NT2/D1 (cell line): ENCODE results near the gene WNT3A.

Source experiments
- DNase-seq: peaks from one replicate; pipeline ENCODE4 v3.0.0-alpha.2; 2011; ENCODE audit warnings: low read depth, low spot score
- H3K27me3 ChIP-seq: 2 replicates; pipeline ENCODE4 v1.6.0; 2011; ENCODE audit warnings: mild to moderate bottlenecking; ENCODE audit not compliant: insufficient read length, insufficient read depth
- H3K36me3 ChIP-seq: 2 replicates; pipeline ENCODE4 v1.6.1; 2011; ENCODE audit warnings: mild to moderate bottlenecking, low read length, mixed read lengths; ENCODE audit not compliant: insufficient read depth, insufficient read length
- H3K4me1 ChIP-seq: 2 replicates; pipeline ENCODE4 v1.5.1; 2011; ENCODE audit not compliant: insufficient read depth, insufficient read length
- H3K4me3 ChIP-seq: 2 replicates; pipeline ENCODE4 v1.5.1; 2011; ENCODE audit warnings: low read depth; ENCODE audit not compliant: insufficient read length
- H3K9ac ChIP-seq: 2 replicates; pipeline ENCODE4 v1.6.0; 2011; ENCODE audit warnings: low read depth; ENCODE audit not compliant: insufficient read length
- H3K9me3 ChIP-seq: 2 replicates; pipeline ENCODE4 v1.5.1; 2011; ENCODE audit warnings: mild to moderate bottlenecking, low read length; ENCODE audit not compliant: insufficient read depth
- SUZ12 ChIP-seq: IDR thresholded peaks from 2 replicates; pipeline ENCODE4 v1.6.1; 2011; ENCODE audit not compliant: insufficient read length, insufficient read depth; ENCODE audit errors: extremely low read depth
- YY1 ChIP-seq: IDR thresholded peaks from 2 replicates; pipeline ENCODE4 v1.6.1; 2011; ENCODE audit not compliant: insufficient read length, insufficient read depth
- ZNF274 ChIP-seq: IDR thresholded peaks from 2 replicates; pipeline ENCODE4 v1.6.1; 2011; ENCODE audit warnings: mild to moderate bottlenecking, low read depth, low read length

WNT3A gene

GRCh38 chr1:228022571-228023293 lies 15.9 kb downstream of the WNT3A start:
- Histone ChIP-seq H3K4me3 (no peak overlapping the region), H3K9ac (no peak overlapping the region), H3K36me3 (no peaks in the 10 kb centered on the region), H3K27me3 (peaks cover 9% of the 10 kb centered on the region), H3K9me3 (no peaks in the 10 kb centered on the region), H3K4me1 (peaks cover 5% of the 10 kb centered on the region)
- no peak for TF ChIP-seq SUZ12
- TF ChIP-seq ZNF274, result no peak
- no peak for TF ChIP-seq YY1
- no peak for DNase-seq

GRCh38 chr1:228023294-228023639 lies 16.5 kb downstream of the WNT3A start:
- Histone ChIP-seq H3K9me3 (no peaks in the 10 kb centered on the region), H3K9ac (no peak overlapping the region), H3K4me3 (no peak overlapping the region), H3K4me1 (peaks cover 5% of the 10 kb centered on the region), H3K27me3 (peaks cover 9% of the 10 kb centered on the region), H3K36me3 (no peaks in the 10 kb centered on the region)
- TF ChIP-seq ZNF274, result no peak
- TF ChIP-seq SUZ12, result no peak
- TF ChIP-seq YY1, result no peak
- DNase-seq, result no peak

- H3K36me3 ChIP-seq, result no peaks in the 10 kb centered on the region
- no peak overlapping the region for H3K4me3 ChIP-seq
- TF ChIP-seq ZNF274, result no peak
- no peak for TF ChIP-seq YY1
- TF ChIP-seq SUZ12, result no peak
- no peaks in the 10 kb centered on the region; the same call in 1 of the 2 replicates for H3K9me3 ChIP-seq
- peaks cover under 1% of the 10 kb centered on the region for H3K27me3 ChIP-seq
- H3K9ac ChIP-seq, result no peak overlapping the region
- peaks cover 3% of the 10 kb centered on the region for H3K4me1 ChIP-seq
- DNase-seq, result no peak
Observed at GRCh38 chr1:228029281-228029680, 22.5 kb downstream of the WNT3A start.

- H3K36me3 ChIP-seq, result no peaks in the 10 kb centered on the region
- H3K27me3 ChIP-seq, result no peaks in the 10 kb centered on the region
- no peak overlapping the region for H3K4me3 ChIP-seq
- H3K9me3 ChIP-seq, result no peaks in the 10 kb centered on the region; the same call in 1 of the 2 replicates
- DNase-seq, result no peak
- H3K9ac ChIP-seq, result no peak overlapping the region
- H3K4me1 ChIP-seq, result peaks cover 3% of the 10 kb centered on the region
- no peak for TF ChIP-seq ZNF274
Observed at GRCh38 chr1:228030451-228031201, 23.8 kb downstream of the WNT3A start.

GRCh38 chr1:228031276-228031995 lies 24.6 kb downstream of the WNT3A start:
- Histone ChIP-seq H3K27me3 (no peaks in the 10 kb centered on the region), H3K36me3 (no peaks in the 10 kb centered on the region), H3K4me3 (no peak overlapping the region), H3K9me3 (no peaks in the 10 kb centered on the region; the same call in 1 of the 2 replicates), H3K9ac (no peak overlapping the region), H3K4me1 (peaks cover 8% of the 10 kb centered on the region)
- no peak for DNase-seq
- TF ChIP-seq YY1 (no peak), SUZ12 (no peak), ZNF274 (no peak)

GRCh38 chr1:228032041-228032440 lies 25.2 kb downstream of the WNT3A start:
- Histone ChIP-seq H3K36me3 (no peaks in the 10 kb centered on the region), H3K9me3 (no peaks in the 10 kb centered on the region; the same call in 1 of the 2 replicates), H3K9ac (no peak overlapping the region), H3K27me3 (peaks cover 4% of the 10 kb centered on the region), H3K4me3 (no peak overlapping the region), H3K4me1 (peaks cover 14% of the 10 kb centered on the region)
- TF ChIP-seq YY1 (no peak), ZNF274 (no peak), SUZ12 (no peak)
- DNase-seq, result no peak

GRCh38 chr1:228033376-228033775 lies 26.6 kb downstream of the WNT3A start:
- H3K4me1 ChIP-seq, result peaks cover 20% of the 10 kb centered on the region
- peaks cover 18% of the 10 kb centered on the region for H3K27me3 ChIP-seq
- H3K4me3 ChIP-seq, result no peak overlapping the region
- TF ChIP-seq YY1 (no peak), SUZ12 (no peak), ZNF274 (no peak)
- DNase-seq, result no peak
- no peak overlapping the region for H3K9ac ChIP-seq
- no peaks in the 10 kb centered on the region; the same call in 1 of the 2 replicates for H3K9me3 ChIP-seq
- H3K36me3 ChIP-seq, result no peaks in the 10 kb centered on the region
